Anterior cingulate cortex (tissue), 58 donors: ENCODE results near the gene FYN.
A peak's percentile ranks its signal among the peaks of the same experiment; 100 is the strongest.

Experiments
- DNase-seq, 58 donors: peaks; one replicate each; lab custom pipeline; 2025; lab: John Stamatoyannopoulos, UW

Gene FYN

DNA sequence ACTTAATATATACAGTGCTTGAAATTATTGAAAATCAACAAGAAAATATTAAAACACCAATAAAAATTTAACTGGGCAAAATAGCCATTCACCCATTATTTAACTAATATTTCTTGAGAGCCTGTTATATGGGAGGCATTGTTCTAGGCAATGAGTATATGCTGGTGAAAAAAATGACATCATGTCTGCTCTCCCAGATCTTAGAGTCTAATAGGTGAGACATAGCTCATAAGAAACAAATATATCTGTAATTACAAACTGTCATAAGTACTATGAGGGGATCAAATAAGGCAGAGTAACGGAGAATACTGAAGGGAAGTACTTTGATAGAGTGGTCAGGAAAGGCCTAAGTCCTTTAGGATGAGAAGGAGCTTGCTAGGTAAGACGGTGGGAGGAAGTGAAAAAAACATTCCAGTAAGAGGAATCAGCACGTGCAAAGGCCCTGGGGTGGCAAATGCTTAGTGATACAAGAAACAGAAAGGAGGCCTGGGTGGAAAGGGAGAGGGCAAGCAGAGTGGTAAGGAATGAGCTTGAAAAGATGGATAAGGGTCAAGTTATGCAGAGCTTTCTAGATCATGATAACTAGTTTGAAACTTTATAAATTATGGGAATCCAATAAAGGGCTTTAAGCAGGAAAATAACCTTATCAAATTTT, 12.2 kb upstream of the FYN start:
- DNase-seq = no peak

DNA sequence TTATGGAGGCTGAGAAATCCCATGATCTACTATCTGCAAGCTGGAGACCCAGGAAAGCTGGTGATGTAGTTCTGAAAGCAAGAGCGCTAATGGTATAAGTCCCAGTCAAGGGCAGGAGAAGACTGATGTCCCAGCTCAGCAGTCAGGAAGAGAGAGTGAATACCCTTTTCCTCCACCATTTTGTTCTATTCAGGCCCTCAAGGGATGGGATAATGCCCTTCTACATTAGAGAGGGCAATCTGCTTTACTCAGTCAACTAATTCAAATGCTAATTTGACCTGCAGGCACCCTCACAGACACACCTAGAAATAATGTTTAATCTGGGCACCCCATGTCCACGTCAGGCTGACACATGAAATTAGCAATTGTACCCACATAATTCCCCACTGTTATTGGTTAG, 10.8 kb upstream of the FYN start:
- DNase-seq = no peak

DNA sequence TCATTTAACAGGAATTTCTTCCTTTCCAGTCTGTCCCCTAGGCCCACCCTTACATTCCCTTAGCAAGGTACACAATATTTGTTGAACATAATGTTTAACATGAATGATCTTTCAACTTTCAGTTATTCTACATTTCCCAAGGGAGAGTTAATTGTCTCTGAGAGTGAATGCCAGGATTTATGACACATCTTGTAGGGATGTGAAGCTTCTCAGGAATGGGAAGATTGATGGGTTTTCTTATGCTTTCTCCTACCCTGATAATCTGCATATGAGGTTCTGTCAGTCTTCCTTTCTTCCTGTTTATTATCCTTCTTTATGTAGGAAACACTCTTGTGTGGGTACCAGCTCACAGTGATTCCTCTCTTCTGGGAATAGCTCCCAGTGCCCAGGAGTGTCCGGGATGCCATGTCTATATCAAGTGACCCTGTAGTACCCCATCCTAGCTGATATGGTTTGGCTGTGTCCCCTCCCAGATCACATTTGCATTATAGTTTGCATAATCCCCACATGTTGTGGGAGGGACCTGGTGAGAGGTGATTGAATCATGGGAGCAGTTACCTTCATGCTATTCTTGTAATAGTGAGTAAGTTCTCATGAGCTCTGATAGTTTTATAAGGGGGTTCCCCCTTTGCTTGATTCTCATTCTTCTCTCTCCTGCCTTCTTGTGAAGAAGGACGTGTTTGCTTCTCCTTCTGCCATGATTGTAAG, 7.1 kb upstream of the FYN start:
- no peak for DNase-seq

DNA sequence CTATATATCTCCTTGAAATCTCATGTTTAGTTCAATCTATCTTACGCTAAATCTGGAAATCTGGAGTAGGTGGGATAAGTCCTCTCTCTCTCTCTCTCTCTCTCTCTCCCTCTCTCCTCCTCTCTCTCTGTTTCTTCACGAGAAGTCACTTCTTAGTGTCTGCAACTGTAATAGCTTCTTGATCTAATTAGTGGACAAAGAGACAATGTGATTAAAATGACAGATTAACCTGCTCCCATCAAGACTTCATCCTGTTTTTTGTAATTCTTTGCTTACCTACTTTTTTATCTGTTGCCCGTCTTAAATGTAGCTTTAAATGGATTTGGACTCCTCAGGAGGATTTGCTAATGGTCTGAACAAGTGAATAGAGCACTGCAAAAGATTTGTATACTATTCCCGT, 2.5 kb upstream of the FYN start:
- no peak for DNase-seq

DNA sequence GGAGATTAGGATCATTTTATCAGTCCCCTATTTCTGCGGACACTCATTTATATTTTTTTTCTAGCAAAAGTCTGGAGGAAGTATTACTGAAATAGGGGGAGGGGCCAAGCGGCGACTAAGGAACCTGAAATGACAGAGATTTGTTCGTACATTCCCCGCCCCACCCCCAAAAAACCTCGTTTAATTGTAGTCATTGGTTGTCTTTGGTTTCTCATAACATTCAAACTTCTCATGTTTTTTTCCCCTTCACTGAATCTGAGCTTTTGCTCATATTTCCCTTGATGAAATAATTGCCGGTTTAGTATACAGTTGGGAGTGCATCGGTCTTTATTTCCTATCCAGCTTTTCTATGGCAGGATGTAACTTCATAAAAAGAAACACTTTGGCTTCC, 768 bp upstream of the FYN start:
- DNase-seq = no peak

DNA sequence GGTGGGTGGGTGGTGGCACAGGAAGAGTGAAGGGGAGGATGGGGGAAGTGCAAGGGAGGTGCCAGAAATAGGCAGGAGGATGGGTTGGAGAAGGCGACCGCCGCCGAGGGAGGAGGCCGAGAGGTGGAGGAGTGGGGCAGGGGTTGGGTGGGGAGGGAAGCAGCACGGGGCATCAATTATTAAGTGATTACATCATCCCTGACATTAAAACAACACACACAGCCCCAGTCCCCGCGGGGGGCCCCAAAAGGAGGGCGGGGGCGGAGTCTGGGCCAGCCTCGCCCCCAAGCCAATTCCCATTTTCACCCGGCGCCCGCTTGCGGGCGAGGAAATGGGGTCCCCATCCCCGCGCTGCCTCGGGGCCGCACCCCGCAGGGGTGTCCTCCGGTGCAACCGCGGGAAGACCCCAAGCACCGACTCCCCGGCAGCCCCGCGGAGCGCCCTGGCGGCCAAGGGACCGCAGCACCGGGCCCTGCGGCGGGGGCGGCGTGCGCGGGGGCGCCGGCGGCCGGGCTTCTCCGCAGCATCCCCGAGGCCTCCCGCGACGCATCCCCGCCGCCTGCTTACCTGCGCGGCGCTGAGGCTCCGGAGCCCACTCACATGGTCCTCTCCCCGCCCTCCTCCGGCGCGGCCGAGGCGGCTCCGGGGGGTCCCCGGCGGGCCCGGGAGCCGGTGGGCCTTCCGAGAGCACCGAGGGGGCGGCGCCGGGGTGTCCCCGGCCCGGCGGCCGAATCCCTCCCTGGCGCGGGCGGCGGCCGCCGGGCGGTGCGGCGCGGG, 663 bp downstream of the FYN start:
- DNase-seq = peak in 37 of 58 donors; percentile 20 to 76 (median 51)

DNA sequence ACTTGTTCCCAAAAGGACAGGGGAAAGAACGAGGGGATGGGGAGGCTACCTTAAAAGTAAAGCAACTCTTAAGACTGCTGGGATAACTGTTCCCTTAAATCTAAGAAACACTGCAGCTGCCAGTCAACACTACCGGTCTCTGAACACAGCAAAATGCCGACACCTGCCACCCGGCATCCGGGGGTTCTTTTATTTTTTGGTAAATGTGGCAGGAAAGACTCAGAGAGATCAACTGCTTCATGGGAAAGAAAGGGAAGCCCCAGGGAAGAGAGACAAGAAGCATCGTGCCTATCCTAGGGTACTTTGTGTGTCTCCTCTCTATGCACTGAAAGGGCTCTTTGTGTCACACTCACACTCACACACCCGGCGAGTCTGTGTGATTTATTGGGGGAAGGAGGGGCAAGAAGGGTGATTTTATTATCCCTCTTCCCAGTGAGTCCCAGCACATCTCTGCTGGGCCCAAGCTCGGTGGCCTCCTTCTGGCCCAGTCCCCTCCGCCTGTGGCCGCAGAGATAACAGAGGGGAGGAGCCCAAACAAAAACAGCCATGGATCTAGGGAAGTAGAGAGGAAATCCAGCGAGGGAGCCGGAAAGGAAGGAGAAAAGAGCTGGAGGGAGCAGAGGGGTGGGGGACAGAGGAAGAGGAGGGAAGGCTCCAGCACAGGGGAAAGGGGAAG, 1.4 kb downstream of the FYN start:
- peak in 48 of 58 donors; percentile 5 to 85 (median 60) for DNase-seq

DNA sequence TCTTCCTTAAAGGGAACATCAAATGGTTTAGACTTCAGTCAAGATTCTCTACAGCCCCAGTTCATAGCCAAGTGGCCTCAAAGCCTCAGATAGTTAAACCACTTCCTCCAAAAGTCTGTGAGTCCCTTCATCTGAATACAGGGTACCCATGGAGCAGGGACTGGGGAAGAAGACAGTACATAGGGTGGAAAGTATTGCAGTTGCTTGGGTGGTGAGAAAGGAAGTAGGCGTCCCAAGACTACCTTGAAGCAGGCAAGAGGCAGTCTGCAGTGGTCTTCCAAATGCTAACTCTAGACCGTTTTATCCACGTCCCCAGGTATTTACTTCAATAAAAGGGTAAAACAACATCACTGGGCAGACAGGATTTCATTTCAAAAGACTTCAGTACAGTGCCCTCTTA, 2.0 kb downstream of the FYN start:
- peak in 1 of 58 donors; percentile 17 for DNase-seq

DNA sequence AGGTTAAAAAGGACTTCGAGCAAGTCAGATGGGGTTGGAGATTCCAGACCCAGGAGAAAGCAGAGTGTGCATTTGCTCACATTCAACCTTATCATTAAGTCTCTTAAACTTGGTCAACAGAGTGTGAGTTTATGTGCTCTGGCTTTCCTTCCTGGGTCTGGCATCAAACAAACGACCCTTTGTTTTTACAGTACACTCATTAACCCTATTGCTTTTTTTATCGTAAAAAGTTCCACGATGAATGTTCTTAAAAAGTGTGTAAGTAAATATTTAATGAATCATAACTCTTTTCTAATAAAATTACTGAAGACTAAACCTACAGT, 2.5 kb downstream of the FYN start:
- peak in 1 of 58 donors; percentile 24 for DNase-seq

DNA sequence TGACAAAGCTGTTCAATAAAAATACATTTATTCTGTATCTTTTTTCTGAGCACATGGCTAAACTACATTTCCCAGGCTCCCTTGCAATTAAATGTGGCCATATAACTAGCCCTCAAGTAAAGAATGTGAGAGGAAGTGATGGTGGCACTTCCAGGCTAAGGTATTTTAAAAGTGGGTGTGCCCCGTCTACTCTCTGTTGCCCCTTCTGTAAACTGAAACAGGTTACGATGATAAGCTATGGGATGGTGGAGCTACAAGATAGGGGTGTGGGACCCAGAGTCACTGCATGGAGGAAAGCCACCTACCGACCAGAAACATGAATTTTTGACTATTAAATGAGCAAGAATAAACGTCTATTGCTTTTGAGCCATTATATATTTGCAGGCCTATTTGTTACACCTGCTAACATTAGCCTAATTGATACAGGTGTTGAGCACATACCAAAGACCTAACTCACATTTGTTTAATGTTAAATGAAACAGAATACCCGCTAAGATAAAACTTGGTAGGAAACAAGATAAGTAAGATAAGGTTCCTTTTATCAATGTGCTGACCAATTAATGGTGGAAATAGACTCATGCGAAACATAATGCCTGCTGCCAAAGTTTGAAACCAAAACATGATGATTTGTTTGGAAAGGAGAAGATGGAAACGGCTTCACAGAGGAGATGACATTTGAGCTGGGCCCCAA, 3.1 kb downstream of the FYN start:
- no peak for DNase-seq

DNA sequence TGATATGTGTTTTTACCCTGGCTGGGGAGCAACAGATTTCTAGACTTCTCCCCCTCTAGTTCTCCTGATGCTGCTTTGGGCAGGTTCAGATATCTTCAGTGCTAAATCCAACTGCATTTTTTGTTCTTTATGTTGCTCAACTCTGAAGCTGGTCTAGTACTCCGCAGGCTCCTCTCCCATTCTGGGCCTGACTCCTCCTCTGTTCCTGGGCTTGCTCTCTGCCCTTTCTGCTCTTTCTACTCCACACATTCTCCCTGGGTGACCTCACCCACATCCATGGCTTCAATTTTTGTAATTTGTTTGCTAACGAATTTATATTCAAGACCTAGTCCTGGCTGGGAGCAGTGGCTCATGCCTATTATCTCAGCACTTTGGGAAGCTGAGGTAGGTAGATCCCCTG, 6.4 kb downstream of the FYN start:
- no peak for DNase-seq

DNA sequence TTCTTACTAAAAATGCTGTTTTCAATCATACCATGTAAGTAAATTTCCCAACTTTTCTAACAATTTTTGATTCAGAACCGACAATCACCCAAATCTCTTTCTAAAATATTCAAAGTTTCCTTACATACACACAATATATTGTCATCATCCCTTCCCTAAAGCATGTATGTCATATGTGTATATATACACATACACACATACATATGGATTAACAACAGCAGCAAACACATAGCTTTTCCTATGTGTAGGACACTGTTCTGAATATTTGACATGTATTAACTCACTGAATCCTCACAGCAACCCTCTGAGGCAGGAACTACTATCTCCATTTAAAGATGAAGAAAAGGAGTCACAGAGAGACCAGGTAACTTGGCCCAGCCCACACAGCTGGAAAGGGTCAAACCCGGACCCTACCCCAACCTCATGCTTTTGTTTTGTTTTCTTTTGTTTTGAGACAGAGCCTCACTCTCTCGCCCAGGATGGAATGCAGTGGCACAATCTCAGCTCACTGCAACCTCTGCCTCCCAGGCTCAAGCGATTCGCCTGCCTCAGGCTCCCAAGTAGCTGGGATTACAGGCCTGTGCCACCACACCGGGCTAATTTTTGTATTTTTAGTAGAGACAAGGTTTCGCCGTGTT, 7.2 kb downstream of the FYN start:
- no peak for DNase-seq

DNA sequence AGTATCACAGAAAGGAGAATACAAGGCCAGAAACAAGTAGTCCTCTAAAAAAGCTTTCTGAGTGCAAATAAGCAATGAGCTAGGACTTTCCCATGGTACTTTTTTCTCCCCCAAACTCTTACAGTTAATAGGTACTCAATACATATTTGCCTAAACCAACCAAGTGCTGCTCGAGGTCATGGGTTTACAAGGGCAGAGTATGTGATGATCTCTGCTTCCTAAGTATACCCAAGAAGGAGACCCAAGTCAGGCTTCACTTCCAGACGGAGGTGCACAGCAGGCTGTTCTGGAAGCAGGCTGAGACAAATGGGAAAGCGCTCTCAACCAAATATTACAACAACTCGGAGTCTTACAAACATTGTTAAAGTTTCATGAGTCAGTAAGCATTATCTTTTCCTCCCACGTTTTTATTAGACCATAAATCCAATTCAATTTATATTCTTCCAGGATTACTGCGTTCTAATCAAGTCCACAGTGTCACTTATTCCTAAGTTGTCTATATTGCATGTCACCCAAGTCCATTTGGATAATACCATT, 8.1 kb downstream of the FYN start:
- DNase-seq = no peak

DNA sequence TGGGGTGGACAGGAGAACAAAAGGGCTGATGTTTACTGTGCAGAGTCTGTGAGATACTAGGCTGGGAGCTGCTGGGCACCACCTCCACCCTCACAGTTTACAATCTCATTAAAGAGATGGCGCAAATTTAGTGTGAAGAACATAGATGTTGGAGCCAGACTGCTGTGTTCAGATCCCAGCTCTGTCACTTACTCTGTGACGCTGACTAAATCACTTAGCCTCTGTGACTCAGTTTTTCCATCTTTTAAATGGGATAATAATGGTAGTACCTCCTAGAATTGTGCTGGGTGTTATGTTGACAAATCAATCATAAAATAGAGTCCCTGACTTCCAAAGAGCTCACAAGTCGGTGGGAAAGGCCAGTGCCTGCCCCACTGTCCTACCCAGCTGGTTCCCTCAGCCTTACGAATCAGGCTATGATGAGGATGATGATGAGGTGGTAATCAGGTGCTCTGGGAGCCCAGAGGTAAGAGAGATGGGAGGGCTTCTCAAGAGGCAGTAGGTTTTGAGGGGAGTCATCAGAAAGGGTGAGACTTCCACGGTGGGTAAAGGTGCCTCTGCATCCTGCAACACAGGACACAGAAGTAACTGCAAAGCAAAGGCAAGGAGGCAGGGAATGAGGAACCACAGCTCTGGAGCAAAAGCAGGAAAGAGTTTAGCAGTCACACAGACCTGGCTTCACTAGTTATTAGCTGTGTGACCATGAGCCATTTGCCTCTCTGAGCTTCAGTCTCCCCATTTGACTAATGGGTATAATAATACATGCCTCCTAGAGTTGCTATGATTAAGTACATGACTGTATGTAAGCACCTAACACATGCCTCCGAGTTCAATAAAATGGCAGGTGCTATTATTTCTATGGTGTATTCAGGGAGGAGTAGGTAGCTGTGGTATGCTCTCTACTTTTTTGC, 8.9 kb downstream of the FYN start:
- DNase-seq = no peak

DNA sequence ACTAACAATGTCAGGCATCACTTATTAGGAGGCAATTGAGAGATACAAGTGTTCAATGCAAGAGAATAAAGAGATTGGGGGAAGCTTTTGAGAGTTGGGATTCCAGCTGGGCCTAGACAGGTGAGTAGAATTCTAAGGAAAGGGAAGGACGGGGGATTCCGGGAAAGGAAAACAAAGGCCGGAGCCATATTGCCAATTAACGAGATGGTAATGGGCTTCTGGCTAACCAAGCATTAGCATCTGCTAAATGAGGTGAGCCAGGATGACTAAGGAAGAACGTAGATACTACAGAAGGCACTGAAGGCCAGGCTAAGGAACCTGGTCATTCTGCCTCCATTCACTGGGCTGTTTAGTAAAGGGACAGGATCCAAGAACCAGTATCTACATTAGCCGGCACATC, 10.5 kb downstream of the FYN start:
- DNase-seq = no peak

DNA sequence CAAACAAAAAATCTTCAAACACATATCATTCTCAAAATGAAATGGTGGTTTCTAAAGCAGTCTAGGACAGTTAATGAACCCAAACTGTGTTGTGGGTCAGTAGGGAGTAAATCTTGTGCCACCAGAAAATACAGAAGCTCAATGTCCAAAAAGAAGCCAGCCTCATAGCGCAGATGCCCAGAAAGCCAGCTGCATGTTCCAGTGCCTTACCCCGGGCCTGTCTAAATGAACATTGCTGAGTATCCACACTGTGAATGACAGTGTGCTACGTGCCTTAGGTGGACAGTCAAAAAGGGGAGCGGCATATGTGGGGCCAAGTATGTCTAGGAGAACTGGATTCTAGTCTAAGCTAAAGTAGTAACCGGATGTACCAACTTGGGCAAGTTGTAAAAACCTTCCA, 10.9 kb downstream of the FYN start:
- DNase-seq = peak in 4 of 58 donors; percentile 13 to 29 (median 22)

DNA sequence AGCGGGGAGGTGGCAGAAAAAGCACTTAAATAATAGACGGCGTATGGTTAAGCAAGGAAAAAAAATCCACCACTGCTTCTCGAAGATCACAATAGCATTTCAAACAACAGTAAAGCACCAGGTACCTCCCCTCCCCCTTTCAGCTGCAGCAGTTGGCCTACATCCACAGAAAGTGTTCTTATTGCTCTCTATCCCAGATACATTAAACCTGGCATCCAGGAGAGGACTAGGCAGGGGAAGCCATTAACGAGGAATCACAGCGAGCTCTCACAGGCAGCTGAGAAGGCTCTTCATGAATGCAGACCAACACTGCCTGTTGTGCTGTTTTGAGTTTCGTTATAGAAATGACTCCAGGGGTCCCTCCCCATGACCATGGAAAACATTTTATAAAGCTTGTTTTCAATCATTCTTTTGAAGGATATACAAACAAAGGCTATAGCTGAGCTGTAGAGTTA, 11.8 kb downstream of the FYN start:
- DNase-seq = no peak

DNA sequence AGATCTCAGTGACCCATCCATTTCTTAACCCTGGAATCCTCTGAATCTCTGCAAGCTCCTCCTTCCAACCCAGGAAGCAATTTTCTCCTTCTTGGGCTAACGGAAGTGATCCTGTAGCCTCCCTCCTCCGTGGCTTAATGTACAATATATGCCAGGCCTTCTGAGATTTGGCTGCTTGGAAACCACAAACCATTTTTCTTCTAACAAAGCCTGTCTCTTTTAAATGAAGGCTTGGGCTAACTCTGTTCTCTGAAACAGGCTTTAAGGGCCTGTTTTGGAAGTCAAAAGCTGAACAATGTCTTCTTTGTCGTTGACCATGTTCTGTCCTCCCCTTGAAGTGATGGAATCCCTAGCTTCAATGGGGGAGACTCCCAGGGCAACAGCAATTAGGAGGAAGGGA, 14.9 kb downstream of the FYN start:
- DNase-seq = peak in 3 of 58 donors; percentile 26 to 53 (median 36)
